Activated CD8-positive, alpha-beta memory T cell treated with anti-CD3 and anti-CD28 coated beads for 48 hours (primary cell): ENCODE data around the gene OR6P1.

Experiments used
- DNase-seq, 3 experiments: peaks; one replicate each; pipeline ENCODE4 v3.0.0-alpha.2; 2020; ENCODE audit warnings: low read depth in 2 of 3, low spot score in 2 of 3

OR6P1 gene, protein sequence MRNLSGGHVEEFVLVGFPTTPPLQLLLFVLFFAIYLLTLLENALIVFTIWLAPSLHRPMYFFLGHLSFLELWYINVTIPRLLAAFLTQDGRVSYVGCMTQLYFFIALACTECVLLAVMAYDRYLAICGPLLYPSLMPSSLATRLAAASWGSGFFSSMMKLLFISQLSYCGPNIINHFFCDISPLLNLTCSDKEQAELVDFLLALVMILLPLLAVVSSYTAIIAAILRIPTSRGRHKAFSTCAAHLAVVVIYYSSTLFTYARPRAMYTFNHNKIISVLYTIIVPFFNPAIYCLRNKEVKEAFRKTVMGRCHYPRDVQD

DNA sequence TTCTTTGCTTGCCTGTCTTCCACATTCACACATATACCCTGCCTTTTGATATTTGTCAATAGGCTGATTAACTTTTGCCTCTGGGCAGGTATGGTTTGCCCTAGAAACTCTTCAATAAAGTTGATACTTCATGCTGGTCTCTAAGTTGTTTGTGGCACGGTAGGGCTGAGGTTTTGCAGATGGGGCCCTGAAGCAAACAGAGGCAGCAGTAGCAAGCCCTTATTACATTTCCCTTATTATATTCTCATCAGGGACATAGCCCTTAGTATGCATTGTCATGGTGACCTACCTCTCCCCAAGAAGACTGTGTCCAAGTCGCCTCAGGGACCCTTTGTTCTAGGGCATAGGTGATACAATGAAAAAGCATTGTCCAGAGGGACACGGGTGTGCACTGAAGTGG is at the start of gene OR6P1:
Gene OR6P1 (minus strand): TSS at position 101 of the 400 bp plus-strand sequence. CDS start 6,976 bp downstream, outside the sequence.
- DNase-seq, result no peak

DNA sequence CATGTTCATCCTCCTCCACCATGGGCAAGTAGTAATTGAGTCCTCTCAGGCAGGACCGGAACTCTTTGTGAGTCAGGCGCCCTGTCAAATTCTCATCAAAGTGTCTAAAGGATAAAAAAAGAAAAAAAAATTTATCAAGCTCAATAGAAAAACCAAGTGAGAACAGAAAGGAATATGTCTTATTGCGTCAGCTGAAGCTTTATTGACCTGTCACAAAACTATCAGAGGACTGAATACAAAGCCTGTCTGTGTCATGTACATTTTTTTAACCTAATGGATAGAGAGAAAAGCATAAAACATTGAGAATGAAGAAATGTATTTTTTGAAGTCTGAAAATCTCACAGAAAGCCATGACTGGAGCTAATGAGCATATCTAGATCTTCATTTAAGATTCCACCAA is 43.4 kb upstream of the OR6P1 start:
- no peak for DNase-seq

DNA sequence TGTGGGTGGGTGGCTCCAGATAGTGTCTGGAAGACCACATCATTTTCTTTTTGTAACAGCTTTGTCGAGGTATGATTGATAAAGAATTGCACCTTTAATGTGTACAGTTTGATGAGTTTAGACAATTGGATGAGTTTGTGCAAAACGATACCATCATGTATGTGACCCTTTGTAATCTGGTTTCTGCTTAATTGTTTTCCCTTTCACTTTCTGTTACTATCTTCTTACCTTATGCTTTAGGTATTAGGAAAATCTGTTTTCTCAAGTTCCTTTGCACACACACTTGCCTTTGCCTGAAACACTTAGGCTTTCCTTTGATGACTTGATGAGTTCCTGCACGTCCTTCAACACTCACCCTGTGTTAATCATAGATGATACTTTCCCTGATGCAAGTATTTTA is 41.5 kb upstream of the OR6P1 start:
- DNase-seq, result no peak

DNA sequence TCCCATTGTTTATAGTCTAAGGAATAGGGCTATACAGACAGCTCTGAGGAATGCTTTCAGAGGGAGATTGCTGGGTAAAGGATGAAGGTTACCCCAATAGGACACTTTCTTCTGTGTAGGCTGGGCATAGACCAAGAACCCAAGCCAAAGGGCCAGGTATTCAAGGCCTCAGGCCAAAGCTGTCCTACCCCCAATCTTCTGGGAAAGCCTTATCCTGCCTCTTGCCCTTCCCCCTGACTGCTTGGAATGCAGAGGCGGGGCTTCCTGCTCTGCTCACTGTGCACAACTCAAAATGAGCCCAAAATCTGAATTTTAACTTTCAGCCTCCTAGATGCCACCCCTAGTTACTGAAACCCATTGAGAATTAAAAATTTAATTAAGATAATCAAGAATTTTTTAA is 36.9 kb upstream of the OR6P1 start:
- DNase-seq, result no peak

DNA sequence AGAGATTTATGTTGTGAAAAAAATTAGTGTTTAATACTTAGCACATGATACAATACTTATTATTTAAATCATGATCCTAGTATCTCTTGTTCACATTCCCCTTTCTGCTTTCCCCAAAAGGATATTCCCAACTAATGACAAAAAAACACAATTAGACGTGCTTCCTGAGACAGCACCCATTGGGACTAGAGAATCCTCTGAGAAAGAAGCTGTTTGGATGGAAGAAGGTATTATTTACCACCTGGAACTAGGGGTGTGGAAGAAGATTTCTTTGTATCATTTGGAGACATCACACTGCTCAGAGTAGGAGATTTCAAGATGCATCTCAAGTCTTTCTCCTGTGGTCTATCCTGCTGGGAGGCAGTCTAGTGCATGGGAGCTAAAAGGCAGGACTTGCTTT is 34.6 kb upstream of the OR6P1 start, which contains the start of gene OR10Z1:
Gene OR10Z1 (plus strand): TSS at position 301 of the 400 bp plus-strand sequence. CDS start 1,171 bp downstream, outside the sequence.
- no peak for DNase-seq

DNA sequence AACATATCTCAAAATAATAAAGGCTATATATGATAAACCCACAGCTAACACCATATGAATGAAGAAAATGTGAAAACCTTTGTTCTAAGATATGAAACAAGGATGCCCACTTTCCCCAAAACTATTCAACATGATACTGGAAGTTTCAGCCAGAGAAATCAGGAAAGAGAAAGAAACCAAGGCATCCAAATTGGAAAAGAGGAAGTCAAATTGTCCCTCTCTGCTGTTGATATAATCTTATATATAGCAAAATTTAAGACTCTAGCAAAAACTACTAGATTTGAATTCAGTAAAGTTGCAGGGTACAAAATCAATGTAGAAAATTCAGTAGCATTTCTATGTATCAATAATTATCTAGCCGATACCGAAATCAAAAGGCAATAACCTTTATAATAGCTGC is 30.4 kb upstream of the OR6P1 start:
- no peak for DNase-seq

DNA sequence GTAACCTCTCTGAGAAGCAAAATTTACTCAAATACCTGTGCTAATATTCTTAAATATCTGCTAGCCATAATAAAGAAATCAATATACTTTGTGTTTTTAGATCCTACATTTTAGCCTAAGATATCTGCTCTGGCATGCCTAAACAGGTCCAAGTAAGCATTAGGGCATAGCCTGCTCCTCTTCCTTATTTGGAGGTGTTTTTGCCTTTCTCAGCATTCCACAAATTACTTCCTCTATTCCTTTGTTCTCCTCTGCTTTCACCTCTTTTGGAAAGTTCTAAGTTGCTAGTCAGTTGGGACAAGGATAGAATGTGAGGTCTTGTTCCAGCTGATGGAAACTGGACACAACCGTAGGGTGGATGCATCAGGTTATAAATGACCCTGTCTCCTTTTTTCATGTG is 16.6 kb upstream of the OR6P1 start:
- DNase-seq, result no peak

DNA sequence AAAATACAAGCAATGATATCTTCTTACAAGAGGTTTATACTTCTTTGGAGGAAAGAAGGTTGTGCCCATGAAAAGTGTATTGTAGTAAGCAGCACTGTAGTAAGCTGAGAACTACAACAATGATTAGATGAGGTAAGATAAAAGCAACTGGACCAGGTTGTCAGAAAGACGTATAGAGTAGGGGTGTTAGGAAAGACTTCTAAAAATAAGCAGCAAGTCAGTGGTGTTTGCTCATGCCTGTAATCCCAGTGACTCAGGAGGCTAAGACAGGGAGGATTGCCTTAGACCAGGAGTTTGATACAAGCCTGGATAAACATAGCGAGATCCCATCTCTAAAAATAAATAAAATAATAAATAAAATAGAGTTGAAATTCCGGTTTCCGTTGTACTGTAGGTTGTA is 13.6 kb upstream of the OR6P1 start:
- no peak for DNase-seq

DNA sequence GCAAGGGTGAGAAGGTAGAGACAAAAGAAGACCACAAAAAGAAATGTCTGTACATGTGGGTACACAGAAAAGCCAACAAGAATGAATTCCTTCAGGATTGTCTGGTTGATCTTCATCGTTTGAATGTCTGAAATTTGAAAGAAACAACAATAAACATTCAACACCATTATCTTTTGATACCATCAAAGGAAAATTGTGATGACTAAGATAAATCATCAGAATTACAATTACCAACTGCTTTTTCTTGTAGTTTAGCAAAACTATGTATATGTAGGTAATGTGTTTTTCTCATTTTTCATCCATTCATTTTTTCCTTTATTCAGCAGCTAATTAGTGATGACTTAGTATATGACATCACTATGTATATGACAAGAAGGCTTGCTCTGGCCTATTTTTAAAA is 9.4 kb upstream of the OR6P1 start, which contains the start of gene OR10X1:
Gene OR10X1 (minus strand): TSS at position 167 of the 400 bp plus-strand sequence. CDS start 0 bp downstream, at position 167.
- no peak for DNase-seq

DNA sequence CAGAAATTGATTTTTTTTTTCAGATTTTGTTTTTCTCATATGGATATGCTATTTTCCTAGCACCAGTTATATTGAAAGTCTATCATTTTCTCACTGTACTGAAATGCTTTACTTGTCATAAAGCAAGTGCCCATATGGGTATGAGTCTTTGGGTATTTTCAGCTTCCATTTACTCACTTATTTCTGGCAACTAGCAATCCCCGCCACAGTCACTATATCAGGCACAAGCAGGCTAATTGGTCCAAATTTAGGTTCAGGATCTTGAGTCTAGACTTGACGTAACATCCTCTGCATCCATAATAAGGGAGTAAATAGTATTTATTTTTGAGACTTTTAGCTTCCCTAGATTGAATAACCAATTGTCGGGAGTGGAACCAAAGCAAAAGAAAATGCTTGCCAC is 7.2 kb upstream of the OR6P1 start:
- DNase-seq, result no peak

DNA sequence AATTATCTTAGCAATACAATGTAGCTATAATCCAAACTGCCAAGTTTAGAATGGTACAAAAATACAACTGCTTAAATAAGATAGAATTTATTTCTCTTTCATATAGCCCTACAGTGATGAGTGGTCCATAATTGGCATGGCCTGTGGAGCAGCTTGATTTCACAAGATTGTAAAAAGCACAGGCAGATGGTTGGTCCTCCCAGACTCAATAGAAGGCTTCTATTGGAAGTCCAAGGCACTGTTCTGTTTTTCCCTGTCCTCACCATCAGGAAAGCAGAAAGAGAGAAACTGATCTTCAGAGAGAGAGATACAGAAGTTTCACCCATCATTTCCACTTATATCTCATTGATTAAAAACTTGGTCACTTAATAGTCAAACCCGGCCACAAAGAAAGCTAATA is 1.8 kb upstream of the OR6P1 start:
- no peak for DNase-seq

DNA sequence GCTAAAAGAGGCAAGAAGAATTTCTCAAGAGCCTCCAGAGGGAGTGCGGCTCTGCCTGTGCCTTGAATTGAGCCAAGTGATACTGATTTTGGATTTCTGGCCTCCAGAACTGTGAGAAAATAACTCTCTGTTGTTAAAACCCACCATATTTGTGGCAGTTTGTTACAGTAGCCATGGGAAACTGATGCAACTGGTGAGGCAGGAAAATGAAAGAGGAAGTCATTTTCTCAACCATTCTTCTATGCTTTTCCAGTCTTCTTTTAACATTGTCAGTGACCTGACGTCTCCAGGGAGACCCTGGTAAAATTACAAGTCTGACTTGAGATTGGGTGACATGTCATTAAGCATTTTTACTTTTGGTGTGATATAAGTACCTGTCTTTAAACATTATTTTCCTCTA is 5.8 kb downstream of the OR6P1 start:
- DNase-seq, result no peak

DNA sequence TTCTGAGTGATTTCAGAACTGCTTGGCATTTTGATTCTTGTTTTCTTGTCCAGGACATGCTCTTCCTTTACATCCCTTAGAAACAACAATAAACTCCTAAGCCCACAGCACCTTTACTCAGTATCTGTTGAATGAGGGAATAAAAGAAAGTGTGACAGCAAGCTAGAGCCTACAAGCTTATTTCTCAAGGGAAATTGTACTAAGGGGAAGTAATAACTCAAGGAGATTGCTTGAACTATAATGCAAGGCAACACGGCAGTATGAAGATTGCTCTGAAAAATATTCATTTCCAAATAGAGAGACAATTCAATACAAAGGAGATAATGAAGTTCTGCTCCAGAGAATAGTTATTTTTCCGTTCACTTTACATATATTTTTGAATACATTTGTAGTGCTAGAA is 6.5 kb downstream of the OR6P1 start:
- no peak for DNase-seq

DNA sequence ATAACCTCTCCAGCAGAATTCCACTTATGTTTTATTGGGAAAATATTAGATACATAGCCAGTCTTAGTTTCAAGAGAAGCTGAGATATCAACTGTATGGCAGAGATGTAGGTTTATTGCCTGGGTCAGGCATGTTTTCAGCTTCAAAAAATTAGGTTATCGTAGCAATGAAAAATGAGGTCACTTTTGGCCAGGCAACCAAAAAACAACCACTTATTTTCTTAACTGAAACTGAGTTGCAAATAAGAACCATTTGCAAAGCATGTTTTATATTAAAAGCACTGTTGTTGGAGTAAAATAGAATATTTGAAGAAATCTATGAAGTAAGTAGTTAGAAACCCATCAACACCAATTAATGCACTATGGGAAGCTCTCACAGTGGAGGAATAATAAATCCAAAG is 10.7 kb downstream of the OR6P1 start:
- DNase-seq, result no peak

DNA sequence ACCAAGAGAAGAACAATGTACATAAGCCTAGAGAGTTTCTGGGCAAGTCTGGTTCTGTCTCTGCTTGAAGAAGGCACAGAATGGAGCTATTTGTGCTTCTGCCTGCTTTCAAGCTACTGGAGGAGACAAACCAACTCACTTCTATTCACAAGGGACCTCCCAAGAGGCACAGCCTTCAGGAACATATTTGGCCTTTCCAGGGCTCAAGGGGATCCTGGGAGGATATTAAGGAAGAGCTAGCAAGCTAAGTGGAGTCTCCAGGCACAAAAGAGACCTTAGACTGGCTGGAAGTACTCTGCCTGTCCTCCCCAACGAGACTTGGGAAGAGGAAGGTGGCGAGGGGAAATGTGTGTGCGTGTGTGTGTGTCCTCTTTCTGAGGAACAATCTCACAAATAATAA is 16.0 kb downstream of the OR6P1 start, which contains the start of gene OR6Y1:
Gene OR6Y1 (minus strand): TSS at position 54 of the 400 bp plus-strand sequence. CDS start 6,300 bp downstream, outside the sequence.
- no peak for DNase-seq

DNA sequence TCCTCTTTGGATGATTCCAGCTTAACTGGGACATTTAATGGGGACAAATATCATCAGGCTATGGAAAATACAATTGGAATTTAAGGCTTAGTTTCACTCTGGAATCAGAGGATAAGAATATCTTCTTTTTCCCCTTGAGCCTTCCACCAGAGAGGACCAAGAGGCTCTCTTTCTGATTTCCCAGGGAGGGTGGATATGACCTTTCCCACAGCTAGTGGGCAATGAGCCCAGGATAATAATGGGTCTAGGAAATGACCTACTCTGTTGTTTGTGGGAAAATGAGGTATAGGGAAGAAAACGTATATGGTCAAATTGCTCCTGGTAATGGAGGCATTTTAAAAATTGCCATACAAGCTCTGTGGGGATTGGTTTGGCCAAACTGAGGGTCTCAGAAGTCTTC is 18.1 kb downstream of the OR6P1 start:
- DNase-seq, result no peak

DNA sequence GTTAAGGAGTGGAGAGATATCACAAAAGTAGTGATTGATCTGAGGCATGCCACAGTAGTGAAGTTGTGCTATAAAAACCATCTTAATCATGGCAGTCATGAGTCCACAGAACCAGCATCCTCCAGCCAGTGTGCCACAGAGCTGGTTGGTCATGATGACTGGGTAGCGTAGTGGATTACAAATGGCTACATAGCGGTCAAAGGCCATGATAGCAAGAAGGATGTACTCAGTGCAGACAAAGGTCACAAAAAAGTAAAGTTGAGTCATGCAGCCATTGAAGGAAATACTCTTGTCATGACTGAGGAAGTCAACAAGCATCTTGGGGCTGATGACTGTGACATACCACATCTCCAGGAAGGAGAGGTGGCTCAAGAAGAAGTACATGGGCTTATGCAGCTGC is 22.8 kb downstream of the OR6P1 start:
- no peak for DNase-seq

DNA sequence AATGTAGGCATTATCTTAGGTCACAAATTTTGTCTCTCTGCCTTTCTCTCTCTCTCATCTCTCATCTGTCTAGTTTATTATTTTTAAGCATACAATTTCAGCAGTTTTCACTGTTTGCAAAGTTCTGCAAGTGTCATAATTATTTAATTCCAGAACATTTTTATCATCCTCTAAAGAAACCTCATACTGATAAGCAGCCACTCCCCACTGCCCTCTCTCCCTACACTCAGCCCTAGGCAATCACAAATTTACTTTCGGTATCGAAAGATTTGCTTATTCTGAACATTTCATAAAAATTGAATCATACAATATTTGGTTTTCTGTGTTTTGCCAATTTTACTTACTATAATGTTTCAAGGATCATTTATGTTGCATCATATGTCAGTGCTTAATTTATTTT is 32.8 kb downstream of the OR6P1 start:
- no peak for DNase-seq

DNA sequence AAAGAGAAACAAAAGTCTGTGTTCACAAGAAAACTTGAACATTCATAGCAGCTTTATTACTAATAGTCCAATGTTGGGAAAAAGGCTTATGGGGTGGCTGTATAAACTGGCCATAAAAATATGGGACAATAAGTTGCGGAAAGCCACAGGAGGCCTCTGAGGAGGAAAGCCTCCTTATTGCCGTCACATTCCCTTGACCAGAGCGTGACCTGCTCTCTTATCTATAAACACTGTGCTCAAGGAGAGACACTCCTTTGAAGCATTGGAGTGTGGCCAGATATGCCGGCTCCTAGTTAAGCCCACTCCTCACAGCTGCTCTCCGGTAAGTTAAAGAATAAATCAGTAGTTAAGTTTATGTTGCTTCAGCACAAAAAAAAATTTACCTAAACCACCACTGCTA is 35.9 kb downstream of the OR6P1 start:
- DNase-seq, result no peak

DNA sequence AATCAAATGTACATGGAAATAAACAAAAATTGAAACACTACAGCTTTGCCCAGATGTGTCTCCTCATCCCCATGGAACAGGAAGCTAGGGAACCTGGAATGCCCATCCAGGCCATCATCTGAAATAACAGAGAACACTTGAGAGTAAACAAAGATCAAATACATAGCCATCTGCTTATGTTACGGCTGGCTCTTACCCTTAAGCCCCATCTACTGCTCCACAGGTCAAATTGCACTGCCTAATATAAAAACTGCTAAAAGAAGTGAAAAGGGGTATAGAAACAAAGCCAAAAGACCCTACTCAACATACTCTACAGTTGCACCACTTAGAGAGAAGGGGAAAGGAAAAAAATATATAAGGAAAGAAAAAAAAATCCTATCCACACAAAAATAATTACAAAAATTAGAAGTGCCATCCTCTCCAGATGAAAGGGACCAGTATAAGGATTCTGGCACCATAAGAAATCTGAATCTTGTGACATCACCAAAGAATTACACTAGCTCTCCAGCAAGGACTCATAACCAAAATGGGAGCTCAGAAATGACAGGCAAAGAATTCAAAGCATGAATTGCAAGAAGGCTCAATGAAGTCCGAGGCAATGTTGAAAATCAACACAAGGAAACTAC is 43.1 kb downstream of the OR6P1 start:
- DNase-seq, result no peak

DNA sequence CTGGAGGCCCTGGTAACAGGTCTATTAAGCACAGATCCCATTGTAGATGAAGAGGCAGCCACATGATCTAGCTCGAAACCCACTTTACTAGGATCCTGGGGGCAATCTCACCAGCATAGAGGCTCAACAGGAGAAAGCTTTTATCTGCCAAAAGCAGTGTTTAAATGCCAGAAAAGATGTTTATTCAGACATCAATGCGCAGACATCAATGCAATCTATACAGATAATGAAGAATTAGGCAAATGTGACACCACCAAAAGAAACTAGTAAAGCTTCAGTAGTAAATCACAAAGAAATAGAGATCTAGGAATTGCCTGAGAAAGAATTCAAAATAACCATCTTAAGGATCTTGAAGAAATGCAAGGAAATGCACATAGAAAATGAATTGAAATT is 48.7 kb downstream of the OR6P1 start:
- no peak for DNase-seq

DNA sequence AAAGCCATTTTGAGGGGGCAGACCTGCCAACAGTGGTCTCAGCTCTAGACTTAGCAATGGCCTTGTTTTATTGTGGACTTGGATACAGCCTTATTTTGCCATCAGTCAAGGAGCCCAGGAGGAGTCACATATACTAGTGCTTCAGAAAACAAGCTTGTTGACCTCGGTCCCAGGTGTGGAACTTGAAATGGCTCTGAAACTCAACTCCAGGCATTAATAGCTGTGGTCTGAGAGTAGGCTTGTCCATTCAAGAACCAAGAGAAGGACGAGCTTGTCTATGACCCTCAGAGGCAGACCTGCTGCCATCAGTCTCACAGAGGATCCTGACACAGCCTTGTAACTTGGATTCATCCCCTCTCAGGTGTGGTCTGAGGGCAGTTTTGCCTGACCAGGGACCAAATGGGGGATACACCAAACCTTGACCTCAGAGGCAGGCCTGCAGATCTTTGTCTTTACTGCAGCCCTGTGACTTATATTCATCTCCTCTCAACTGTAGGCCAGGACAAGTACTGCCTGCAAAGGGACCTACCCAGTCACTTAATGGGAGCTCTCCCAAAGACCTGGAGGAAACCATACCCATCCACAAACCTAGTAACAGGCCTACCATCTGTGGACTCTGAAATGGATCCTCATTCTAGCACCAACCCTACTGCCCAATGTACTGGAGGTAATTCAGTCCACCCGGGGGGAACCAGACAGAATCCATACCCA is 49.3 kb downstream of the OR6P1 start:
- no peak for DNase-seq
